MCF 10A (cell line): ENCODE data around the gene SEM1. TPM values are rescaled to one million over a fixed set of nuclear protein-coding genes. Genes with fewer than 3 reads are reported as not detected.
A peak's percentile ranks its signal among the peaks of the same experiment; 100 is the strongest.

ENCODE experiments used
- BruUV-seq: library from RNA; stranded (reverse); fragments of 400-500 nt; replicated peaks from 2 replicates; lab custom pipeline; 2021; lab: Mats Ljungman, UMichigan
- CTCF ChIA-PET: fragments of 300-600 bp; sonication (Branson Sonifier 250); formaldehyde crosslinking; extraction: SDS; loops from one replicate; lab custom pipeline; 2021; ENCODE audit warnings: antibody characterized with exemption, inconsistent platforms; lab: Yijun Ruan, JAX
- POLR2A ChIA-PET: fragments of 300-600, 350-650 bp; sonication (Branson Sonifier 250); formaldehyde crosslinking; extraction: SDS; loops from one replicate; lab custom pipeline; 2020; ENCODE audit warnings: antibody characterized with exemption, inconsistent platforms; lab: Yijun Ruan, JAX
- DNase-seq: peaks from one replicate; pipeline ENCODE4 v3.0.0-alpha.2; 2018; ENCODE audit not compliant: unreplicated experiment
- H3K27ac Mint-ChIP-seq: one replicate; pipeline ENCODE4 v1.8.0; 2022; ENCODE audit warnings: mild to moderate bottlenecking, low read depth, mixed read lengths; ENCODE audit not compliant: unreplicated experiment
- H3K27me3 Mint-ChIP-seq: one replicate; pipeline ENCODE4 v1.8.0; 2022; ENCODE audit warnings: mixed read lengths; ENCODE audit not compliant: insufficient read depth, unreplicated experiment
- H3K36me3 Mint-ChIP-seq: one replicate; pipeline ENCODE4 v1.8.0; 2022; ENCODE audit warnings: mild to moderate bottlenecking, moderate library complexity, mixed read lengths; ENCODE audit not compliant: insufficient read depth, unreplicated experiment
- H3K4me1 Mint-ChIP-seq: one replicate; pipeline ENCODE4 v1.8.0; 2022; ENCODE audit warnings: mixed read lengths; ENCODE audit not compliant: insufficient read depth, unreplicated experiment
- H3K4me3 Mint-ChIP-seq: one replicate; pipeline ENCODE4 v1.8.0; 2022; ENCODE audit warnings: mild to moderate bottlenecking, moderate library complexity, mixed read lengths; ENCODE audit not compliant: unreplicated experiment
- H3K9me3 Mint-ChIP-seq: one replicate; pipeline ENCODE4 v1.8.0; 2022; ENCODE audit warnings: mixed read lengths; ENCODE audit not compliant: unreplicated experiment
- CTCF ChIP-seq: fragments of 200-600 bp; IDR thresholded peaks from one replicate; pipeline ENCODE4 v1.8.0; 2022; ENCODE audit warnings: antibody characterized with exemption, mild to moderate bottlenecking; ENCODE audit not compliant: unreplicated experiment
- intact Hi-C: fragments of 100-400 bp; cut with micrococcal nuclease; formaldehyde crosslinking; loops from 2 replicates; pipeline ENCODE4 v1.14.1; 2022
- total RNA-seq: library from RNA; stranded (reverse); gene quantifications from 2 replicates; pipeline ENCODE4 v1.2.3, GENCODE V29; 2022

SEM1 gene
- total RNA-seq, 1 experiment from 2014 or later, result 70.3 TPM

GRCh38 chr7:96671854-96672253, 37.8 kb downstream of the SEM1 start:
- H3K9me3 Mint-ChIP-seq, result no peaks in the 10 kb centered on the region
- intact Hi-C loops, result no loop called here
- CTCF ChIA-PET, result no interaction called here

GRCh38 chr7:96670338-96671289, 39.0 kb downstream of the SEM1 start:
- Mint-ChIP-seq H3K4me1 (no peaks in the 10 kb centered on the region), H3K27ac (no peak overlapping the region), H3K36me3 (no peaks in the 10 kb centered on the region), H3K9me3 (no peaks in the 10 kb centered on the region), H3K27me3 (no peaks in the 10 kb centered on the region), H3K4me3 (no peak overlapping the region)
- no peak for DNase-seq
- intact Hi-C loops, result no loop called here
- no TSS peak for BruUV-seq
- no peak for TF ChIP-seq CTCF
- ChIA-PET POLR2A (interaction anchor here (1.1 kb wide), 1 partner anchor 472 kb away, joined by 3 read pairs; no protein-coding TSS in a partner anchor), CTCF (no interaction called here)

More at GRCh38 chr7:96671854-96672253, 37.8 kb downstream of the SEM1 start:
- POLR2A ChIA-PET, result no interaction called here
- no peak for TF ChIP-seq CTCF
- Mint-ChIP-seq H3K4me1 (no peaks in the 10 kb centered on the region), H3K27me3 (no peaks in the 10 kb centered on the region), H3K36me3 (no peaks in the 10 kb centered on the region), H3K27ac (no peak overlapping the region), H3K4me3 (no peak overlapping the region)
- no TSS peak for BruUV-seq
- no peak for DNase-seq

GRCh38 chr7:96669812-96670211, 39.8 kb downstream of the SEM1 start:
- Mint-ChIP-seq H3K27me3 (no peaks in the 10 kb centered on the region), H3K4me3 (no peak overlapping the region), H3K9me3 (no peaks in the 10 kb centered on the region), H3K27ac (no peak overlapping the region), H3K4me1 (no peaks in the 10 kb centered on the region), H3K36me3 (no peaks in the 10 kb centered on the region)
- no TSS peak for BruUV-seq
- peak; percentile 9 for DNase-seq
- intact Hi-C loops, result no loop called here
- no peak for TF ChIP-seq CTCF
- CTCF ChIA-PET, result no interaction called here
- POLR2A ChIA-PET, result interaction anchor here (0.9 kb wide), 1 partner anchor 10 kb away, joined by 3 read pairs; no protein-coding TSS in a partner anchor

GRCh38 chr7:96667026-96667425, 42.6 kb downstream of the SEM1 start:
- intact Hi-C loops, result no loop called here
- ChIA-PET CTCF (no interaction called here), POLR2A (no interaction called here)
- no peak overlapping the region for H3K4me3 Mint-ChIP-seq
- no peak for TF ChIP-seq CTCF
- no peaks in the 10 kb centered on the region for H3K27me3 Mint-ChIP-seq
- no peaks in the 10 kb centered on the region for H3K4me1 Mint-ChIP-seq
- no peak for DNase-seq
- H3K36me3 Mint-ChIP-seq, result no peaks in the 10 kb centered on the region
- H3K27ac Mint-ChIP-seq, result no peak overlapping the region
- H3K9me3 Mint-ChIP-seq, result no peaks in the 10 kb centered on the region
- no TSS peak for BruUV-seq
